Pancreas (tissue), 10 donors: Measurements from ENCODE around the gene DOHH. TPM values are rescaled to one million over a fixed set of nuclear protein-coding genes. Genes with fewer than 3 reads are reported as not detected.
A peak's percentile ranks its signal among the peaks of the same experiment; 100 is the strongest.

Experiments
- ATAC-seq, 4 donors: fragments of 200-7000 bp; cut with Tn5 transposase; one replicate each; pipeline versions ENCODE4 v1.8.0 to v1.9.1; 2020; ENCODE audit warnings: mild to moderate bottlenecking in 4 of 4, moderate library complexity in 4 of 4
- DNase-seq, 6 donors: peaks; one replicate each; pipeline ENCODE4 v3.0.0-alpha.2; 2020
- FAIRE-seq: peaks from 2 replicates; lab custom pipeline; 2012; peaks lifted over from hg19 to GRCh38; lab: Jason Lieb, UNC
- H3K27ac ChIP-seq, 4 donors: fragments of 200-600 bp; sonication (generic); 1 replicate in 3 of 4; 2 replicates in 1 of 4; pipeline versions ENCODE4 v1.5.0 to v1.8.0; 2020
- H3K27me3 ChIP-seq, 4 donors: fragments of 200-600 bp; one replicate each; pipeline ENCODE4 v1.8.0; 2021
- H3K36me3 ChIP-seq, 3 donors: fragments of 200-600 bp; sonication (generic) in 1 of 3; one replicate each; pipeline versions ENCODE4 v1.5.0 to v1.8.0; 2020 to 2021
- H3K4me1 ChIP-seq, 3 donors: fragments of 200-600 bp; one replicate each; pipeline ENCODE4 v1.8.0; 2021
- H3K4me3 ChIP-seq, 4 donors: fragments of 200-600 bp; sonication (generic) in 2 of 4; one replicate each; pipeline versions ENCODE4 v1.5.0 to v1.8.0; 2020 to 2021
- H3K9me3 ChIP-seq, 4 donors: fragments of 200-600 bp; one replicate each; pipeline ENCODE4 v1.8.0; 2021
- WGBS, 2 donors: extraction: QIAGEN DNeasy Blood & Tissue Kit; methylation state at CpG; one replicate each; pipeline ENCODE4 v1.1.7; 2013; 5-methylcytosine and 5-hydroxymethylcytosine counted together
- intact Hi-C, 3 donors: fragments of 100-400 bp; cut with DNase I; formaldehyde crosslinking; loops; one replicate each; pipeline versions ENCODE4 v1.11.1 to v1.14.2; 2022
- polyA plus RNA-seq, 2 donors: library from polyadenylated mRNA; stranded (reverse); fragments of 200-250 nt; gene quantifications; one replicate each; pipeline ENCODE4 v1.2.3, GENCODE V29; 2013
- total RNA-seq, 6 donors: library from RNA; stranded (reverse); fragmentation: NEBNext Ultra II Directional in 4 of 6; extraction: Animal tissue kit (Norgen Biotek cat#: 25700) in 4 of 6; gene quantifications; one replicate each; pipeline versions ENCODE4 v1.2.1 to v1.2.4, GENCODE V29; 2021 to 2023
- TF ChIP-seq, protein P1 (sequence below), 4 donors: fragments of 200-600 bp; sonication (generic) in 3 of 4; IDR thresholded peaks; one replicate each; pipeline versions ENCODE4 v1.5.0 to v1.8.0; 2021; ENCODE audit warnings: antibody characterized with exemption in 4 of 4
- donor health status: healthy with polysubstance abuse.
- donor health status: DM: no; HTN: no; CAD: no; lungs with moderate emphysema.
- donor health status: DM: no; HTN: no; CAD: no.
- donor health status: control.
- donor health status: control.
- donor health status: Bipolar disorder and iron deficiency.
- donor health status: DM: yes; HTN: yes; CAD: no.
- donor health status: DM: no; HTN: no; CAD: no.
- donor health status: DM: no; HTN: no; CAD: no.
- donor health status: DM: yes; HTN: yes; CAD: no.

Gene DOHH
- total and polyA plus RNA-seq, 8 donors: 3.2 to 10.5 (median 5.0) TPM

DNA sequence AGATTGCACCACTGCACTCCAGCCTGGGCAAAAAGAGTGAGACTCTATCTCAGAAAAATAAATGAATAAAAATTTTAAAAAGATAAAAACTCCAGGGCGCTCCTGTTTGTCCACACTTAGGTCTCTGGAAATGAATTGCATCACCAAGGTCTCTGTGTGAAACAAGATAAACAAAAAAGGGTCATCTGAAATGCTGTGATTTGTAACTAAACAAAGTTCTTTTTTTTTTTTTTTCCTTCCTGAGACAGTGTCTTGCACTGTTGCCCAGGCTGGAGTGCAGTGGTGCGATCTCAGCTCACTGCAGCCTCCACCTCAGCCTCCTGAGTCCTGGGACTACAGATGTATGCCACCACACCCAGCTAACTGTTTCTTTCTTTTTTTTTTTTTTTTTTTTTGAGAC is 17.2 kb upstream of the DOHH start:
- TF ChIP-seq, protein P1, sequence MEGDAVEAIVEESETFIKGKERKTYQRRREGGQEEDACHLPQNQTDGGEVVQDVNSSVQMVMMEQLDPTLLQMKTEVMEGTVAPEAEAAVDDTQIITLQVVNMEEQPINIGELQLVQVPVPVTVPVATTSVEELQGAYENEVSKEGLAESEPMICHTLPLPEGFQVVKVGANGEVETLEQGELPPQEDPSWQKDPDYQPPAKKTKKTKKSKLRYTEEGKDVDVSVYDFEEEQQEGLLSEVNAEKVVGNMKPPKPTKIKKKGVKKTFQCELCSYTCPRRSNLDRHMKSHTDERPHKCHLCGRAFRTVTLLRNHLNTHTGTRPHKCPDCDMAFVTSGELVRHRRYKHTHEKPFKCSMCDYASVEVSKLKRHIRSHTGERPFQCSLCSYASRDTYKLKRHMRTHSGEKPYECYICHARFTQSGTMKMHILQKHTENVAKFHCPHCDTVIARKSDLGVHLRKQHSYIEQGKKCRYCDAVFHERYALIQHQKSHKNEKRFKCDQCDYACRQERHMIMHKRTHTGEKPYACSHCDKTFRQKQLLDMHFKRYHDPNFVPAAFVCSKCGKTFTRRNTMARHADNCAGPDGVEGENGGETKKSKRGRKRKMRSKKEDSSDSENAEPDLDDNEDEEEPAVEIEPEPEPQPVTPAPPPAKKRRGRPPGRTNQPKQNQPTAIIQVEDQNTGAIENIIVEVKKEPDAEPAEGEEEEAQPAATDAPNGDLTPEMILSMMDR (IDR thresholded peaks at IDR 0.05): no peak
- Histone ChIP-seq H3K36me3 (no peaks in the 10 kb centered on the region), H3K4me3 (no peak overlapping the region), H3K27ac (no peak overlapping the region), H3K9me3 (no peaks in the 10 kb centered on the region), H3K4me1 (peaks cover 0 to 19% (median 16%) of the 10 kb centered on the region in 3 donors), H3K27me3 (no peaks in the 10 kb centered on the region)
- DNase-seq: no peak
- ATAC-seq: no peak
- 74 to 80% methylated on average over 2 of the region's 2 CpGs for WGBS, 2 donors
- no peak for FAIRE-seq
- intact Hi-C loops: no loop called here

DNA sequence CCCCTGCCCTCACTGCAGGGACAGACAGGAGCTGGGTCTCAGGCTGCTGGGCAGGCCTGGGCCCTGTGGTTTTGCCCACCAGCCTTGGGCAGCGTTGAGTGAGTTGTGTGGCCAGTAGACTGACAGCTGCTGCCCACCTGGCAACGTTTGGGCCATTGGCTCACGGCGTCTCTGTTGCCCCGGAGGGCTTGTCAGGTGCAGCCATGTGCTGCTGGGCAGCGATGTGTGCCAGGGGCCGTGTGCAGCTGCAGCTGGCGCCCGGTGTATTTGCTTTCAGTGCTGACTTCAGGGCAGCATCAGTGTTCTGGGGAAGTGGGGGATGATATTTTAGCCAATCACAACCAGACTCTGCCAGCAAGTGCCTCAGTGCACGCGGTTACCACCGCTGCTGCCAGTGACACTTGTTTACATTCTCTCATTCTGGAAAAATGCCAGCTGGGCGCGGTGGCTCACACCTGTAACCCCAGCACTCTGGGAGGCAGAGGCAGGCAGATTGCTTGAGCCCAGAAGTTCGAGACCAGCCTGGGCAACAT is 16.3 kb upstream of the DOHH start:
- ATAC-seq (peak; percentile 47 to 76 (median 62)), DNase-seq (peak in 5 of 6 donors; percentile 44 to 82 (median 59)), FAIRE-seq (no peak)
- TF ChIP-seq, protein P1 (IDR thresholded peaks at IDR 0.05): no peak
- no peak overlapping the region for H3K27ac ChIP-seq
- H3K27me3 ChIP-seq: no peaks in the 10 kb centered on the region
- 24 to 33% methylated on average over 15 of the region's 15 CpGs for WGBS, 2 donors
- H3K4me1 ChIP-seq: peaks cover 0 to 19% (median 16%) of the 10 kb centered on the region in 3 donors
- no peak overlapping the region for H3K4me3 ChIP-seq
- intact Hi-C loops: no loop called here
- H3K9me3 ChIP-seq: no peaks in the 10 kb centered on the region
- H3K36me3 ChIP-seq: no peaks in the 10 kb centered on the region

DNA sequence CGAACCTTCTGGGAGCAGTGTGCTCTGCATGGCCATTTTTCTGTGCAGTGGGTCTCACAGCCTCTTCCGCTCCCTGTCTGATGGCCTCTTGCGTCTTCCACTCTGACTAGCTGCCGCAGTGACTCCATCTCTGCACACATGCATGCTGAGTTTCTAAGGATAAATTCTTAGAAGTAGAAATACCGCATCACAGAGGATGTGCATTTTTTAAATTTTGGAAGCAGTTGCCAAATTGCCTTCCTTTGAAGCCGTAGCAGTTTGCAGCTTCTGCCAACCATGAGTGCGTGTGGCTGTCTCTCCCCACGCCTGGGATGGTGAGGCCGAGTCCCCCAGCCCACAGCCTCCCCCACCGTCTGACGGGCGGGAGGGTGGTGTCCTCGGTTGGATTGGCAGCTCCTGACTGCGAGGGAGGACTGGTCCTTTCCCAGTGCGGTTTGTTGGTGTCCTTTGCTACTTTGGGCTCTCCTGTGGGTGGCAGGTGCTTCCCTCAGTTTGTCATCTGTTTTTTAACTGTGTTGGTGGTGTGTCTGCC is 15.5 kb upstream of the DOHH start:
- WGBS, 2 donors: 80 to 81% methylated on average over 15 of the region's 15 CpGs
- Histone ChIP-seq H3K36me3 (no peaks in the 10 kb centered on the region), H3K27ac (no peak overlapping the region), H3K9me3 (no peaks in the 10 kb centered on the region), H3K27me3 (no peaks in the 10 kb centered on the region), H3K4me3 (no peak overlapping the region), H3K4me1 (peaks cover 0 to 19% (median 16%) of the 10 kb centered on the region in 3 donors)
- intact Hi-C loops: no loop called here
- DNase-seq: no peak
- no peak for ATAC-seq
- FAIRE-seq: no peak
- TF ChIP-seq, protein P1 (IDR thresholded peaks at IDR 0.05): no peak

DNA sequence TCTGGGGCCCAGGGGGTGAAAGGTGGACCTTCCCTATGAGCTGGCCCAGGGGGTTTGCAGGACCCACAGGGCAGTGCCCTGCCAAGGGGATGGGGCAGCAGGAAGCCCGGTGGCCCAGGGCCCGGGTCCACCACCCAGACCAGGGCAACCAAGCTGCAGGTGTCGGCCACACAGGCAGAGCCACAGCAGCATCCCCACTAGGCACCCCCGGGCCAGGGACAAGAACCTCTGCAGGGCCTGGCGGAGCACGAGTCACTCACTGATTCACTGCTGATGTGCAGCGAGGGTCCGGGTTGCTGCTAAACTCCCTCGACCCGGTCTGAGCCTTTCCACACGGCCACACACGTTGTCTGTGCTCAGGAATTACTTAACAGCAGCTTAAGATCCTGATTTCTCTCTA is 14.5 kb upstream of the DOHH start:
- intact Hi-C loops: no loop called here
- Histone ChIP-seq H3K4me3 (no peak overlapping the region), H3K9me3 (no peaks in the 10 kb centered on the region), H3K4me1 (peaks cover 0 to 19% (median 16%) of the 10 kb centered on the region in 3 donors), H3K27me3 (no peaks in the 10 kb centered on the region), H3K27ac (no peak overlapping the region), H3K36me3 (no peaks in the 10 kb centered on the region)
- ATAC-seq (no peak), DNase-seq (no peak), FAIRE-seq (no peak)
- WGBS, 2 donors: 90 to 93% methylated on average over 12 of the region's 12 CpGs
- TF ChIP-seq, protein P1 (IDR thresholded peaks at IDR 0.05): no peak
